ENCODE measurements around the gene INPP5B.

The INPP5B gene

DNA sequence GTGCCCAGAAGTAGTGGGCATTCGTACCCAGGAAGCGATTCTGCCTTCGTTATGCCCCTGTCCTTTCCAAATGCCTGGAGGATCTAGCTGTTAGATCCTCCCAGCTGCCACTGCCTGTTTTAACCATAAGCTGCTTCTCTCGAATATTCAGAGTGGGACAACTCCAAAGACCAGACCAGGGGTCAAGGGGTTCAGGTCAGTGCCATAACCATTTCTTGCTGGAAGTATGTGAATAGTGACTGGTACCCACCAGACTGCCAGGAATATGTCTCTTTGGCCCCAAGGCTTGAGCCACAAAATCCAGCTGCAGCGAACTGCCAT lies 86.5 kb downstream of the INPP5B start:
- no peak for DNase-seq (ENCODE audit: low read depth)
- TF ChIP-seq, protein P1, sequence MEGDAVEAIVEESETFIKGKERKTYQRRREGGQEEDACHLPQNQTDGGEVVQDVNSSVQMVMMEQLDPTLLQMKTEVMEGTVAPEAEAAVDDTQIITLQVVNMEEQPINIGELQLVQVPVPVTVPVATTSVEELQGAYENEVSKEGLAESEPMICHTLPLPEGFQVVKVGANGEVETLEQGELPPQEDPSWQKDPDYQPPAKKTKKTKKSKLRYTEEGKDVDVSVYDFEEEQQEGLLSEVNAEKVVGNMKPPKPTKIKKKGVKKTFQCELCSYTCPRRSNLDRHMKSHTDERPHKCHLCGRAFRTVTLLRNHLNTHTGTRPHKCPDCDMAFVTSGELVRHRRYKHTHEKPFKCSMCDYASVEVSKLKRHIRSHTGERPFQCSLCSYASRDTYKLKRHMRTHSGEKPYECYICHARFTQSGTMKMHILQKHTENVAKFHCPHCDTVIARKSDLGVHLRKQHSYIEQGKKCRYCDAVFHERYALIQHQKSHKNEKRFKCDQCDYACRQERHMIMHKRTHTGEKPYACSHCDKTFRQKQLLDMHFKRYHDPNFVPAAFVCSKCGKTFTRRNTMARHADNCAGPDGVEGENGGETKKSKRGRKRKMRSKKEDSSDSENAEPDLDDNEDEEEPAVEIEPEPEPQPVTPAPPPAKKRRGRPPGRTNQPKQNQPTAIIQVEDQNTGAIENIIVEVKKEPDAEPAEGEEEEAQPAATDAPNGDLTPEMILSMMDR (conservative IDR thresholded peaks at IDR 0.05; ENCODE audit: low read depth, low read length): no peak
- H3K4me3 ChIP-seq (ENCODE audit: low read length): peak overlapping the region; percentile 86

DNA sequence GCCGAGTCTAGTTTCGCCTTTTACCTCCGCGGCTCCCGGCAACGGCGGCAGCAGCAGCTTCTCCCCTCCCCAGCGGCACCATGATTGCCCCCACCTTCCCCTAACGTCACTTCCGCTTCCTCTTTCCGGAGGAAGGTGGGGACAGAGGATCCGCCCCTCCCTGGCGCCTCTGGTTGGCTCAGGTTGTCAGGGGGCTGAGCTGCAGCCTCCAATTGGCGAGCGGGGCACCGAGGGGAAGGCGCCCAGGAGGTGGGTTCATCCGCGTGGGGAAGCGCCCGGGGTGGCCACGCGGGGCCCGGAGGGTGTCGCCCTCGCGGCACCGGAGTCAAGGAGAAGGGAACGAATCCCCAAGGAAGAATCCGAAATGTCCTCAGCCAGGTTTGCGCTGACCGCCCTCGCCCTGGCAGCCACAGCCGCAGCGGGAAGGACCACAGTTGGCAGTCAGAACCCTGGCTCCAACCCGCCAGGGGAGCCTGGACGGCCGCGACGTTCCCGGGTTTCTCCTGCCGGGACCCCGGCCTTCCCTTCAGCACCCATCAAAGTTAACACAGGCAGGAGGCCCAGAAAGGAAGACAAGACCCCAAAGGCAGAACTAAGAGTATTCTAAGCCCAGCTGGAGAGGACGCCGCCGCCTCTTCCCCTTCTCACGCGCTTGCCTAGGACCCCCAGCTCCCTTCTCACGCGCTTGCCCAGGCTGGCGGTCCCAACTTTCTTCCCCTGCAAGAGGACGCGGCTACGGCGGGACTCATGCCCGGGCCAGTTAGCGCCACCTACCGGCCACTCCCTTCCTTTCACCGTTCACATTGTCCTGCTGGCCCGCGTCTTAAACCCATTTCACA lies 87.1 kb downstream of the INPP5B start, which contains the start of gene MTF1:
TSS of gene MTF1 (minus strand) at position 86 of the 839 bp plus-strand sequence. CDS start 1,934 bp downstream, outside the sequence.
- TF ChIP-seq, protein P1 (conservative IDR thresholded peaks at IDR 0.05; ENCODE audit: low read depth, low read length): peak; percentile 88
- peak within 1 kb of the TSS; percentile 86 for H3K4me3 ChIP-seq (ENCODE audit: low read length)
- peak; percentile 89 for DNase-seq (ENCODE audit: low read depth)

DNA sequence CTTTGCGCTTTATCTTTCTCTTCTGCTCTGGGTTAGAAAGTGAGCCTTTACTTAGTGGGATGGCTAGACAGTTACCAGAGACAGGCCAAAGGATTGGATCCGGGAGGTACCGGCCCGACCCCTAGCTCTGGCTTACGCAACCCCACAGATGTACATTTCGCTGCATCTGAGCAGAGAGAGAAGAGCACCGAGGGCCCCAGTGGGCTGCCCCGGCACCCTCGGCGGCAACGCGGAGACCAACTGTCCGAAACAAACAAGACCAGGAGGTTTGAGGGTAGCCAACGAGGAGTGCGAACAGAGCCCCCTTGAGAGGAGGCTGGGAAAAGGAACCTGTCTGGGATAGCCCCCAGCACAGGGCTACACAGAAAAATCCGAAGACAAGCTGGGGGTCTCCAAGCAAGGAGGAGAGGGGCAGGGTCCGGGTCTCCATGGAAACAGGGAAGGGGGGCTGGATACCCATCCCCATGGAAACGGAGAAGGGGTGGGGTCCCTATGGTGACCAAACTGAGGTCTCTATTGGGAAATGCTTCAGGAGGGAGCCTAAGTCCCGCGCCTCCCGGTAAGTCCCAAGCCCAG lies 87.8 kb downstream of the INPP5B start:
- TF ChIP-seq, protein P1 (conservative IDR thresholded peaks at IDR 0.05; ENCODE audit: low read depth, low read length): no peak
- peak overlapping the region; percentile 86 for H3K4me3 ChIP-seq (ENCODE audit: low read length)
- DNase-seq (ENCODE audit: low read depth): no peak

DNA sequence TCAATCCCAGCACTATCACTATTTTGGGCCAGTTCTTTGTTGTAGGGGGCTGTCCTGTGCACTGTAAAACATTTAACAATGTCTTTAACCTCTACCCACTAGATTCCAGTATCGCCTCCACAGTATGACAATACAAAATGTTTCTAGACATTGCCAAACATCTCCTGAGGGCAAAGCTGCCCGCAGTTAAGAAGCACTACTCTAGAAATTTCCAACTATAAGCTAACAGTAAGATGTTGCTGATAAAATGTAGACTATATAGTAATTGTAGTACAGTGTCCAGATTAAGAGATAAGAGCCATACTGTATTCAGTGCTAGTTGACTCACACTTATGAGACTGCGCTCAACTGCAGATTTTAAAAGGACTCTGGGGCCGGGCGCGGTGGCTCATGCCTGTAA lies 92.4 kb downstream of the INPP5B start:
- no peak overlapping the region for H3K4me3 ChIP-seq (ENCODE audit: low read length)
- TF ChIP-seq, protein P1 (conservative IDR thresholded peaks at IDR 0.05; ENCODE audit: low read depth, low read length): no peak
- DNase-seq (ENCODE audit: low read depth): no peak

DNA sequence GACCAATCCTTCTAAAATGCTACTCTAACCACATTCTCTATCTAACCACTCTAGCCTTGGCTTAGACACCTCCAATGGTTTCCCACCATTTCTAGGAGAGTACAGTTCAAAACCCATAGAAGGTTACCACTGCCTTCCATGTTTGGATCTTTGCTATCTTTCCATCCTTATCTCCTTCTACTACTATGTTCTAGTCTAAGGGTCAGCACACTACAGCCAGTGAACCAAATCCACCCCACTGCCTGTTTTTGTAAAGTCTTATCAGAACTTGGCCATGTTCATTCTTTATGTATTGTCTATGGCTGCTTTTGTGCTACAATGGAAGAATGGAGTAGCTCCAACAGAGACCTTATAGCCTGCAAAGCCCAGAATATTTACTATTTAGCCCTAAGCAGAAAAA lies 93.7 kb downstream of the INPP5B start:
- no peak overlapping the region for H3K4me3 ChIP-seq (ENCODE audit: low read length)
- TF ChIP-seq, protein P1 (conservative IDR thresholded peaks at IDR 0.05; ENCODE audit: low read depth, low read length): no peak
- DNase-seq (ENCODE audit: low read depth): no peak

DNA sequence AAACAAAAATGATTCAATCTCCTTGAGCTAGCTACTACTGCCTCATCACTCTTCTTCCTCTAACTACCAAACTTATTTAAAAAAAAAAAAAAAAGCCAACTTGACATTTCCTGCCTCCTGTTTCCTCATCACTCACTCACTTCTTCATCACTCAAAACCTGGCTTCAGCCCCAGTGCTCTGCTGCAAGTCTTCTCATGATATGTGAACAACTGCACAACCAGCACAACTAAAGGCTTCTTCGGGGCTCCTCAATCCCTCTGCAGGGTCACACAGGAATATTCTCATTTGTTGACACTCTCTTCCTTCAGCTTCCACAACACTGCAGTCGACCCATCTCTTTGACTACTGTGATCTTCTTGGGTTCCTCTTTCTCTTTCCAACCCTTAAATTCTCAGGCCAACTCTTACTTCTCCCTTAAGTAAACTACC lies 95.1 kb downstream of the INPP5B start:
- DNase-seq (ENCODE audit: low read depth): no peak
- H3K4me3 ChIP-seq (ENCODE audit: low read length): no peak overlapping the region
- TF ChIP-seq, protein P1 (conservative IDR thresholded peaks at IDR 0.05; ENCODE audit: low read depth, low read length): no peak

DNA sequence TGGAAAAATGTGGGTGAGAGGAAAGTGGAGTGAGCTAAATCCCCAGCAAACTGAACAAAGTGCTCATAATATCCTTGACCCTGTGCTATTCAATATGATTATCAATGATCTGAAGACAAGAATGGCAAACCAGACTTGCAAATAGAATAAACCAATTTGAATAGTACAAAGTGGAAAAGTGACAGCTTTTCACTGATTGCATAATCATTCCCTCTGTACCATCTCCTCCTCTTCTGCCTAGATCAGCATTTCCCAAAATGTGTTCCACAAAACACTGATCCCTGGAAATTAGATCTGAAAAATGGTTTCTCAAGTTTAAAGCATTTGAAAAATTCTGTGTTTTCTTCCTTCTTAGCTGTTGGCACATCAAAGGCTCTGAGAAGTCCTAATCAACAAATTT lies 95.6 kb downstream of the INPP5B start:
- no peak for DNase-seq (ENCODE audit: low read depth)

More for the DNA sequence above, 95.6 kb downstream of the INPP5B start:
- TF ChIP-seq, protein P1 (conservative IDR thresholded peaks at IDR 0.05; ENCODE audit: low read depth, low read length): no peak
- no peak overlapping the region for H3K4me3 ChIP-seq (ENCODE audit: low read length)

All from retinal pigment epithelial cell (primary cell).